Caco-2 (cell line): ENCODE results near the gene SP140L. TPM values are rescaled to one million over a fixed set of nuclear protein-coding genes. Genes with fewer than 3 reads are reported as not detected.
"Not testable (repeated sequence)": the region's sequence is repeated elsewhere in the genome, so short reads cannot be mapped to it uniquely, and the experiment has no call there.

Source experiments
- BruUV-seq: library from RNA; stranded (reverse); fragments of 400-500 nt; replicated peaks from 2 replicates; lab custom pipeline; 2021; lab: Mats Ljungman, UMichigan
- CTCF ChIA-PET: fragments of 300-600 bp; sonication (Branson Sonifier 250); formaldehyde crosslinking; loops from one replicate; lab custom pipeline; 2022; ENCODE audit warnings: antibody characterized with exemption; lab: Charles Lee
- POLR2A ChIA-PET: fragments of 300-600 bp; sonication (Branson Sonifier 250); formaldehyde crosslinking; loops from one replicate; lab custom pipeline; 2022; ENCODE audit warnings: antibody characterized with exemption; lab: Charles Lee
- DNase-seq, 2 experiments: peaks; one replicate each; pipeline versions ENCODE4 v3.0.0 to v3.0.0-alpha.2; 2020 to 2022
- H3K27me3 ChIP-seq: replicated peaks from 2 replicates; pipeline ENCODE4 v1.6.0; 2011; ENCODE audit warnings: low read length; ENCODE audit not compliant: control insufficient read depth, insufficient read depth
- H3K36me3 ChIP-seq: 2 replicates; pipeline ENCODE4 v1.5.1; 2011; ENCODE audit warnings: low read length; ENCODE audit not compliant: control insufficient read depth, insufficient read depth
- H3K4me1 ChIP-seq: fragments of 250-450 bp; sonication (Bioruptor Pico); 2 replicates; pipeline ENCODE4 v1.5.1; 2020; ENCODE audit warnings: mild to moderate bottlenecking
- H3K4me3 ChIP-seq: 2 replicates; pipeline ENCODE4 v1.5.1; 2011; ENCODE audit warnings: low read depth, mild to moderate bottlenecking, control low read depth, low read length
- H3K9me3 ChIP-seq: fragments of 250-450 bp; sonication (Bioruptor Pico); 2 replicates; pipeline ENCODE4 v1.5.1; 2020; ENCODE audit warnings: mild to moderate bottlenecking, moderate library complexity
- H3K27ac Mint-ChIP-seq: one replicate; pipeline ENCODE4 v1.8.0; 2022; ENCODE audit warnings: mixed read lengths; ENCODE audit not compliant: unreplicated experiment
- H3K27me3 Mint-ChIP-seq: one replicate; pipeline ENCODE4 v1.8.0; 2022; ENCODE audit warnings: mixed read lengths; ENCODE audit not compliant: insufficient read depth, unreplicated experiment
- H3K36me3 Mint-ChIP-seq: one replicate; pipeline ENCODE4 v1.8.0; 2022; ENCODE audit warnings: mild to moderate bottlenecking, mixed read lengths; ENCODE audit not compliant: insufficient read depth, unreplicated experiment
- H3K4me1 Mint-ChIP-seq: one replicate; pipeline ENCODE4 v1.8.0; 2022; ENCODE audit warnings: low read depth, mixed read lengths; ENCODE audit not compliant: unreplicated experiment
- H3K4me3 Mint-ChIP-seq: one replicate; pipeline ENCODE4 v1.8.0; 2022; ENCODE audit warnings: mild to moderate bottlenecking, moderate library complexity, mixed read lengths; ENCODE audit not compliant: unreplicated experiment
- H3K9me3 Mint-ChIP-seq: one replicate; pipeline ENCODE4 v1.8.0; 2022; ENCODE audit warnings: mixed read lengths; ENCODE audit not compliant: unreplicated experiment
- intact Hi-C: fragments of 100-400 bp; cut with micrococcal nuclease; formaldehyde crosslinking; loops from one replicate; pipeline ENCODE4 v1.10.0; 2022; ENCODE audit not compliant: unreplicated experiment
- total RNA-seq: library from RNA; stranded (reverse); gene quantifications from 2 replicates; pipeline ENCODE4 v1.2.3, GENCODE V29; 2022
- TF ChIP-seq, protein P1 (sequence below), 2 experiments: fragments of 200-600 bp in 1 of 2; IDR thresholded peaks; 1 replicate in 1 of 2; 2 replicates in 1 of 2; pipeline versions ENCODE4 v1.5.1 to v1.8.0; 2011 to 2022; ENCODE audit warnings: antibody characterized with exemption in 1 of 2, control low read depth in 1 of 2, inconsistent platforms in 1 of 2, low read depth in 1 of 2, low read length in 1 of 2, mild to moderate bottlenecking in 1 of 2, moderate library complexity in 1 of 2; ENCODE audit not compliant: insufficient read depth in 1 of 2, severe bottlenecking in 1 of 2, unreplicated experiment in 1 of 2

SP140L gene
- total RNA-seq, 1 experiment from 2014 or later, result not detected

DNA sequence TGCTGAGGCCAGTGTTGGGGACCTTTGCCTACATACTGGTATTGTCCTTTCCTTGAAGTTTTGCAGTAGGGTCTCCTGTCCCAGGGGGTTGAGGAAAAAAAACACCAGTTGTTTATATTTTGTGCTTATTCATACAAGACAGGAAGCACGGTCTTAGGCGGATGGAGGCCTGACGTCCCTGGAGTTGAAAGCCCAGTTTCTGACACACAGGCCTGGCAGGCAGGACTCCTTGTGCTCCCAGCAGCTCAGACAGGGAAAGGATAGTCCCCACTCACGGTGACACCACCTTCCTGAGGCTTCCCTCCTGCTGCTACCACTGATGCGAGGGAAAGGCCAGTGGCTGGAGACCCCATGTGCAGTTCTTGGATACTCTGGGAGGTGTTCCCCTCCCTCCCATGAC is 73.5 kb downstream of the SP140L start:
- Mint-ChIP-seq H3K27me3 (peaks cover 6% of the 10 kb centered on the region), H3K4me1 (peaks cover 6% of the 10 kb centered on the region), H3K4me3 (no peak overlapping the region), H3K9me3 (no peaks in the 10 kb centered on the region), H3K36me3 (no peaks in the 10 kb centered on the region), H3K27ac (no peak overlapping the region)
- no peaks in the 10 kb centered on the region for H3K9me3 ChIP-seq
- TF ChIP-seq, protein P1, sequence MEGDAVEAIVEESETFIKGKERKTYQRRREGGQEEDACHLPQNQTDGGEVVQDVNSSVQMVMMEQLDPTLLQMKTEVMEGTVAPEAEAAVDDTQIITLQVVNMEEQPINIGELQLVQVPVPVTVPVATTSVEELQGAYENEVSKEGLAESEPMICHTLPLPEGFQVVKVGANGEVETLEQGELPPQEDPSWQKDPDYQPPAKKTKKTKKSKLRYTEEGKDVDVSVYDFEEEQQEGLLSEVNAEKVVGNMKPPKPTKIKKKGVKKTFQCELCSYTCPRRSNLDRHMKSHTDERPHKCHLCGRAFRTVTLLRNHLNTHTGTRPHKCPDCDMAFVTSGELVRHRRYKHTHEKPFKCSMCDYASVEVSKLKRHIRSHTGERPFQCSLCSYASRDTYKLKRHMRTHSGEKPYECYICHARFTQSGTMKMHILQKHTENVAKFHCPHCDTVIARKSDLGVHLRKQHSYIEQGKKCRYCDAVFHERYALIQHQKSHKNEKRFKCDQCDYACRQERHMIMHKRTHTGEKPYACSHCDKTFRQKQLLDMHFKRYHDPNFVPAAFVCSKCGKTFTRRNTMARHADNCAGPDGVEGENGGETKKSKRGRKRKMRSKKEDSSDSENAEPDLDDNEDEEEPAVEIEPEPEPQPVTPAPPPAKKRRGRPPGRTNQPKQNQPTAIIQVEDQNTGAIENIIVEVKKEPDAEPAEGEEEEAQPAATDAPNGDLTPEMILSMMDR (IDR thresholded peaks at IDR 0.05; ENCODE audit: insufficient read depth in 1 of 2, low read depth in 1 of 2, low read length in 1 of 2, severe bottlenecking in 1 of 2, unreplicated experiment in 1 of 2), result no peak
- intact Hi-C loops, result no loop called here
- no TSS peak for BruUV-seq
- ChIA-PET CTCF (no interaction called here), POLR2A (no interaction called here)
- H3K36me3 ChIP-seq, result no peaks in the 10 kb centered on the region
- no peak for DNase-seq
- H3K4me3 ChIP-seq, result no peak overlapping the region
- H3K4me1 ChIP-seq, result no peaks in the 10 kb centered on the region
- H3K27me3 ChIP-seq, result no peaks in the 10 kb centered on the region

DNA sequence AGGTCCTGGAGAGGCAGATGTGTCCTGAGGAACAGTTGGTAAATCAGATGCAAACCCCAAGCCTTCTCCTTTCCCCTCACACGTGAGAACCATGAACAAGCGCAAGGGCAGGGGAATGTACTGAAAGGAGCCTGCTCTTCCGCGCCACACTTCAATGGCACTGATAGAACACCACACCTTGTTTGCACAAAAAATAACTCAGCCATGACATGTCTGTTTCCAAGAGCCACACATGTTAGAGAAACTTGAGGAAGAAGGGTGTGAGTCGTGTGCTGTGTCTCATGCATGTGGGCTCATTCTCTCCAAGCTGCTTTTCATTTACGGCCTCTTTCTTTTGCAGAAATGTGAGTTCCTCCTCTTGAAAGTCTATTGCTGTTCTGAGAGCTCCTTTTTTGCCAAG is 74.0 kb downstream of the SP140L start:
- H3K4me3 ChIP-seq, DNase-seq, H3K4me1 ChIP-seq, BruUV-seq, POLR2A ChIA-PET, H3K4me1 Mint-ChIP-seq, H3K36me3 ChIP-seq, H3K27me3 Mint-ChIP-seq, intact Hi-C loops, H3K27me3 ChIP-seq, CTCF ChIA-PET, H3K27ac Mint-ChIP-seq, H3K36me3 Mint-ChIP-seq, H3K9me3 Mint-ChIP-seq, H3K9me3 ChIP-seq, H3K4me3 Mint-ChIP-seq: not testable (repeated sequence)

DNA sequence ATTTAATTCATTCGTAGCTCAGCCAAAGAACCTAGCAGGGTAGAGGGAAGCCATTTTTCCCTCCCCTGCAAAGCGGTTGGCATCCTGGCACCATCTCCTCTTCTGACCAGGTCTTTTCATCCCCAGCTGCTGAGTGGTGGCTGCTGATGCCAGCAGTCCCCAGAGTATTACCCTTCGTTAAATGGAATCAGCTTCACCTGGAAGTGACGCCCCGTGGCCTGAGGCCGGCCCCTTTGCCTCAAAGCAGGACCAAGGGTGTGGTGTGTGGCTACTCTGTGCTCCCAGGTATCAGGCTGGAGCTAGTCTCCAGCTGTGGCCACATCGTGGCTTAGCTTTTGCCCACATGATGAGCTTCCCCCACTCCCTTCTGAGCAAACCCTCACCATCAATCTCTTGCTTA is 76.8 kb downstream of the SP140L start:
- POLR2A ChIA-PET, result no interaction called here
- DNase-seq, result no peak
- Mint-ChIP-seq H3K27ac (no peak overlapping the region), H3K9me3 (no peaks in the 10 kb centered on the region), H3K27me3 (peaks cover 6% of the 10 kb centered on the region), H3K36me3 (no peaks in the 10 kb centered on the region), H3K4me1 (no peaks in the 10 kb centered on the region), H3K4me3 (no peak overlapping the region)
- Histone ChIP-seq H3K4me3 (no peak overlapping the region), H3K4me1 (no peaks in the 10 kb centered on the region), H3K36me3 (no peaks in the 10 kb centered on the region), H3K27me3 (no peaks in the 10 kb centered on the region), H3K9me3 (no peaks in the 10 kb centered on the region)
- BruUV-seq, result no TSS peak
- CTCF ChIA-PET, result no interaction called here
- TF ChIP-seq, protein P1 (IDR thresholded peaks at IDR 0.05; ENCODE audit: insufficient read depth in 1 of 2, low read depth in 1 of 2, low read length in 1 of 2, severe bottlenecking in 1 of 2, unreplicated experiment in 1 of 2), result no peak
- intact Hi-C loops, result no loop called here

DNA sequence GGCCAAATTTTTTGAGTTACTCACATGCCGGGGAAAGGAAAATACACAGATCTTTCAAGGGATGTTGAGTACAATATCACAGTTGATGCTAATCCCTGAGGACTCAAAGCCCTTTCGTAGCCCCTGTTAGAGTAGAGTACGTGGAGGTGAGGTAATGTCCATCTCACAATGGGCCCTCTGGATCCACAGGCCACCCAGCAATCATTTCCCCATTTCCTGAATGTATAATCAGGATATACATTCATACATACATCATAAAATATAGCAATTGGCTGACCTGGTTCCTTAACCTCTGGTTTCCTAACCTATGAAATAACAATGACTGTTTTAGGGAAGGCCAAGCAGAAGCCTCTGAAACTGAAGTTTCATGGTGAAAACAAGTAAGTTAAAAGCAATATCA is 78.8 kb downstream of the SP140L start:
- no peaks in the 10 kb centered on the region for H3K4me1 Mint-ChIP-seq
- H3K27ac Mint-ChIP-seq, result no peak overlapping the region
- no peaks in the 10 kb centered on the region for H3K36me3 ChIP-seq
- H3K9me3 Mint-ChIP-seq, result no peaks in the 10 kb centered on the region
- no peaks in the 10 kb centered on the region for H3K4me1 ChIP-seq
- H3K36me3 Mint-ChIP-seq, result no peaks in the 10 kb centered on the region
- DNase-seq, result no peak
- CTCF ChIA-PET, result no interaction called here
- POLR2A ChIA-PET, result no interaction called here
- intact Hi-C loops, result no loop called here
- no peak overlapping the region for H3K4me3 Mint-ChIP-seq
- no TSS peak for BruUV-seq
- H3K27me3 ChIP-seq, result no peaks in the 10 kb centered on the region
- TF ChIP-seq, protein P1 (IDR thresholded peaks at IDR 0.05; ENCODE audit: insufficient read depth in 1 of 2, low read depth in 1 of 2, low read length in 1 of 2, severe bottlenecking in 1 of 2, unreplicated experiment in 1 of 2), result no peak
- H3K9me3 ChIP-seq, result no peaks in the 10 kb centered on the region
- peaks cover 3% of the 10 kb centered on the region for H3K27me3 Mint-ChIP-seq
- H3K4me3 ChIP-seq, result no peak overlapping the region
